ENCODE data around the gene SLC25A3.

The SLC25A3 gene

DNA sequence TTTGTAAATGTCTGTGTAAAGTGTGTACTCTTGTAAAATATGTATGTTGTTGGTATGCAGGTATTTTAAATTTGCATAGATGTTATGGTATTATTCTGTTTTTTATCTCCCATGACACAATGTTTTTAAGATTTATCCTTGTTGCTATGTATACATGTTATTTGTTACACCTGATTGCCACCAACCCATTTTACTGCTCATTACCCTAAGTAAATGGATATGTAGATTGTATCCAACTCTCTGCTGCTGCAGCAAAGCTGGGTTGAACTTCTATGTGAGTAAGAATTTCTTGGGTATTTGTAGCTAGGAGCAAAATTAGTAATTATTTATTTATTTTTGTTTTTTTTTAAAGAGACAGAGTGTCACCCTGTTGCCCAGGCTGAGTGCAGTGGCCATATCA is 57.8 kb downstream of the SLC25A3 start:
- Histone ChIP-seq H3K36me3 (ENCODE audit: control insufficient read depth in 2 of 2, insufficient read depth in 2 of 2, low read length in 2 of 2) (peaks cover 23 to 30% of the 10 kb centered on the region in 2 donors), H3K9me3 (ENCODE audit: control insufficient read depth in 2 of 2, low read length in 2 of 2) (no peaks in the 10 kb centered on the region), H3K4me3 (ENCODE audit: low read length in 2 of 2) (no peak overlapping the region), H3K9ac (ENCODE audit: low read depth in 1 of 2, low read length in 2 of 2) (no peak overlapping the region), H3K4me1 (ENCODE audit: control insufficient read depth in 2 of 2, insufficient read depth in 2 of 2, low read length in 2 of 2) (peaks cover 4% of the 10 kb centered on the region in 2 donors), H3K27ac (ENCODE audit: low read depth in 2 of 2, low read length in 2 of 2) (no peak overlapping the region), H3K27me3 (ENCODE audit: control insufficient read depth in 2 of 2, insufficient read depth in 2 of 2, low read length in 2 of 2) (no peaks in the 10 kb centered on the region)

DNA sequence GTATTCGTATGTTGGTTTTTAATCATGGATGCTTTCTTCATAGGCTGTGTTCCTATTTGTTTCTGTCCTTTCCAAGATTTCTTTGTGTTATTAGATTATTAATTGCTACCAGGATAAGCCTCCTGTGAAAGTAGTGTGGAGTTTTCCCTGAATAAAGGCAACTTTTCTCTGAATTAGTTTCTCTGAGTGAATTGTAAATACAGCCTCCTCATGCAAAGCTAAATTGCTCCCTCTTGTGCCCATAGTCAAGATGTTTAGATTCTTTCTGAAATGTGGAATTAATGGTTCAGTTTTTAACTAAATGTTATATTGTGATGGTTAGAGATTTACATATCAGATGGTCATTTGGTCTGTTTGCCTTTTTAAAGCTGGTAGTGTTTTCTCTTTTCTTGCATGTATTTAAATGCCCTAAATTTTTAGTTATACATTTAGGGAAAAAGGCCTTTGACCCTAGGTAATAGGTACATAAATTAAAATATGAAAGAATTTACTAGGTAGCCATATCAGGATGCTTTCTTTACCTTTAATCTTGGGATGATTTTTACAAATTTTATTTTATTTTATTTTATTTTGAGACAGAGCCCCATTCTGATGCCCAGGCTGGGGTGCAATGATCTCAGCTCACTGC is 60.5 kb downstream of the SLC25A3 start:
- H3K9ac ChIP-seq (ENCODE audit: low read depth in 1 of 2, low read length in 2 of 2) = no peak overlapping the region
- H3K4me1 ChIP-seq (ENCODE audit: control insufficient read depth in 2 of 2, insufficient read depth in 2 of 2, low read length in 2 of 2) = no peaks in the 10 kb centered on the region
- peaks cover 32 to 38% of the 10 kb centered on the region in 2 donors for H3K36me3 ChIP-seq (ENCODE audit: control insufficient read depth in 2 of 2, insufficient read depth in 2 of 2, low read length in 2 of 2)
- H3K4me3 ChIP-seq (ENCODE audit: low read length in 2 of 2) = no peak overlapping the region
- no peak overlapping the region for H3K27ac ChIP-seq (ENCODE audit: low read depth in 2 of 2, low read length in 2 of 2)
- no peaks in the 10 kb centered on the region for H3K27me3 ChIP-seq (ENCODE audit: control insufficient read depth in 2 of 2, insufficient read depth in 2 of 2, low read length in 2 of 2)
- H3K9me3 ChIP-seq (ENCODE audit: control insufficient read depth in 2 of 2, low read length in 2 of 2) = no peaks in the 10 kb centered on the region
